Esophagus mucosa (tissue), 1 donor: ENCODE measurements around the gene IFITM2. TPM values are rescaled to one million over a fixed set of nuclear protein-coding genes. Genes with fewer than 3 reads are reported as not detected.
A peak's percentile ranks its signal among the peaks of the same experiment; 100 is the strongest.
"Not testable (repeated sequence)": the region's sequence is repeated elsewhere in the genome, so short reads cannot be mapped to it uniquely, and the experiment has no call there.

Experiments
- ATAC-seq: fragments of 200-7000 bp; cut with Tn5 transposase; one replicate; pipeline ENCODE4 v1.9.1; 2020
- total RNA-seq: library from RNA; stranded (reverse); gene quantifications from one replicate; pipeline ENCODE4 v1.2.4, GENCODE V29; 2023
- donor health status: DM: yes; HTN: yes; CAD: no.

Gene IFITM2
- total RNA-seq, 1 donor from 2014 or later: 94.0 TPM

DNA sequence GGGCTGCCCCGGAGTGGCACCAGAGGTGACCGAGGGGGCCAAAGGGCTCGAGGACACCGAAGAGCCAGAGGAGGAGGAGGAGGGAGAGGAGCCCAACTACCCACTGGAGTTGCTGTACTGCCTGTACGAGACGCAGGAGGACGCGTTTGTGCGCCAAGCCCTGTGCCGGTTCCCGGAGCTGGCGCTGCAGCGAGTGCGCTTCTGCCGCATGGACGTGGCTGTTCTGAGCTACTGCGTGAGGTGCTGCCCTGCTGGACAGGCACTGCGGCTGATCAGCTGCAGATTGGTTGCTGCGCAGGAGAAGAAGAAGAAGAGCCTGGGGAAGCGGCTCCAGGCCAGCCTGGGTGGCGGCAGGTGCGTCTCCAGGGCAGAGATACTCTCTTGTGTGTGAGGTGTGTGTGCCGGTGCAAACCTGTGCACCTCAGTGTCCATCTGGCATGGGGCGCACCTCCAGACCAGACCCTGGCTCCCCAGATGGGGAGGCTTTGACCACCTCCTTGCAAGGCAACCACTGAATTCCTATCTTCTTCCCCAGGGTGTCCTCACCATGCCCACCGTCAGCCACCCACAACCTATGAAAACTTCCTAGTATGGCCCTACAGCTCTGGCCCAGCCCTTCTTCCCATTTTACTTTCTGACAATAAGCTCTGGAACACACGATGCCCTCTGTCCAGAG lies 26.0 kb upstream of the IFITM2 start:
- no peak for ATAC-seq

DNA sequence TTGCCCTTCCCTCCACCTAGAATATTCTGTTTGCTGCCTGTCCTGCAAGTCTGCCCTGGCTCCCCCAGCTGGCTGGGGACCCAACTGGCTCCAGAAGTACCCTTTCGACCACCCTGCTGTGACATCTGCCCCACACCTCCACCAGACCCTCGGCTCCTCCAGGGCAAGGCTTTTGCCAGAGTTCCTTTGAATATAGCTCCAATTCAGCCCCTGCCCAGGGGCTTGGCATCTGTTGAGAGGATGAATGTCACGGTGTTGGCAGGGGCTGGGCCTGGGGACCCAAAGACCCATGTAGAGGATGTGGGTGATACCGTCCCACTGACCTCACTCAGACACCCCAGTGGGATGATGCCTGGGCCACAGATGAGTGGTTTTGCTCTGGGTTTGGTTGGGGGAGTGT lies 25.4 kb upstream of the IFITM2 start:
- ATAC-seq: no peak

DNA sequence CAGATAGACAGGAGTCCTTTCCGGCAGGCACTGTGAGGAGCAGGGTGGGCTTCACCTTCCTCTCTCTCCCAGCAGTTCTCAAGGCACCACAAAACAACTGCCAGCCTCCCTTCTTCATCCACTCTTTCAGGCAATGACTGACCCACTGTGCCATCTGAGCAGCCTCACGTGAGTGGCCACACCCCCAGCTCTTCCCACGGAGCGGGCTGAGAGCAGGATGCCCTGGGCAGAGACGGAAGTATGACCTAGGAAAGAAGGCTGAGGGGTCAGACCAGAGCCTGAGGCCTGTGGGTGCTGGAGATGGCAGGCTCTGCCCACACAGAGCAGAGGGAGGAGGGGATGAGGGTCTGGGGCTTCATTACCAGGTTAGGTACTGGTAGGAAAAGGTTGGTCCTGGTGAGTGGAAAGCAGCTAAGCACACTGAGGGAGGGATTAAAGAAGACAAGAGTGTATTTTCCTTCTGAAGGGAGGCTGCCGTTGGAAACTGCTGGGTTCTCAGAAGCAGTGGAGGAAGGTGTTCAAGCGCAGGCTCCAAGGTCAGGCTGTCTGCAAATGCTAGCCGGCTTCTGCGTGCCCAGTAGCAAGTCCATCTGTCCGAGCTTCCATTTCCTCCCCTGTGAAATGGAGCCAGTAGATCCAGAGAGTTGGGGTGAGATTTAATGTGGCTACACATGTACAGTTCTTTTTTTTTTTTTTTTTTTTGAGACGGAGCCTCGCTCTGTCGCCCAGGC lies 24.8 kb upstream of the IFITM2 start:
- ATAC-seq: no peak

DNA sequence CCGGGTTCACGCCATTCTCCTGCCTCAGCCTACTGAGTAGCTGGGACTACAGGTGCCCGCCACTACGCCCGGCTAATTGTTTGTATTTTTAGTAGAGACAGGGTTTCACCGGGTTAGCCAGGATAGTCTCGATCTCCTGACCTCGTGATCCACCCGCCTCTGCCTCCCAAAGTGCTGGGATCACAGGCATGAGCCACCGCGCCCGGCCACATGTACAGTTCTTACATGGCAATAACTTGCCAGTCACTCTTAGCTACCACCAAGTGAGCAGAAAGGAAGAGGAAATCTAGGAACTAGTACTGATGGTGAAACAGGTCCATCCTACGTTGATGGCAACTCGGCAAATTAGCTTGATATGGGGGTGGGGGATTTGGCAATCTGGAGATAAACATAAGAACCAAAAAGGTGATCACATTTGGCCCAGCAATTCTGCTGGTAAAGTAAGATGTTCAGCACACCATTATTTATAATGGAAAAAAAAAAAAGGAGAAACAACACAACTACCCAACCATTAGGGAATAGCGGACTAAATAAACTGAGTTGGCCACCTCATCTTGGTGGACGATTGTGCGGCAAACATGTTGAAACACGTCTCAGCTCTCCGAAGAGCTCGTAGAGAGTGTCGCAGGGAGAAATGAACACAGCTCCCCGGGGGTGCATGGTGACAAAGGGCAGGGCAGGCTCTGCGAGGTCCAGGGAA lies 24.1 kb upstream of the IFITM2 start:
- ATAC-seq: no peak

DNA sequence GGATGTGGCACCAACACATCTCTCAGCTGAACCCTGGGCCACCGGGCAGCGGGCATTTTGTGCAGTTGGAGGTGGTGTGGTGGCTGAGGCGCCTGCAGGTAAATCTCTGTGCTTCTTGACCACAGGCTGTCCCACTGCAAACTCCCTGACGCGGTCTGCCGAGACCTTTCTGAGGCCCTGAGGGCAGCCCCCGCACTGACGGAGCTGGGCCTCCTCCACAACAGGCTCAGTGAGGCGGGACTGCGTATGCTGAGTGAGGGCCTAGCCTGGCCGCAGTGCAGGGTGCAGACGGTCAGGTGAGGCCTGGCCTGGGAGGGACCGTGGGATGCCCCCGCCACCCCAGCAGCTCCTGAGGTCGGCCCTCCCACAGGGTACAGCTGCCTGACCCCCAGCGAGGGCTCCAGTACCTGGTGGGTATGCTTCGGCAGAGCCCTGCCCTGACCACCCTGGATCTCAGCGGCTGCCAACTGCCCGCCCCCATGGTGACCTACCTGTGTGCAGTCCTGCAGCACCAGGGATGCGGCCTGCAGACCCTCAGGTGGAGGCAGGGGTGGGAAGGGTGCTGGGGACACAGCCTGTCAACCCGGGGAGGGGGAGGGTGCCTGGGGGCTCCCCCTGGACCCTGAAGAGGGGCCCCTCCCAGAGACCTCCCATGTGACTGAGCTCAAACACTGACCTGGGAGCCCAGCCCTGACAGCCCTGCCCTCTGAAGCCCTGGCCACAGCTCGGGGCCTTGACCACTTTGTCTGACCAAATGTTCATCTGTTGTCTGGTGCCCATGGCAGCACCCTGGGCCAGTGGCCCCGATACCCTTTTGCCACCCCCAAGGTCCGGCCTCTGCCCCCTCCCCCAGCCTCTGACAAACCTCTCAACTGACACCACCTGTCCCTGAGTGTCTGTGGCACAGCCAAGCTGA lies 23.3 kb upstream of the IFITM2 start:
- ATAC-seq: no peak

DNA sequence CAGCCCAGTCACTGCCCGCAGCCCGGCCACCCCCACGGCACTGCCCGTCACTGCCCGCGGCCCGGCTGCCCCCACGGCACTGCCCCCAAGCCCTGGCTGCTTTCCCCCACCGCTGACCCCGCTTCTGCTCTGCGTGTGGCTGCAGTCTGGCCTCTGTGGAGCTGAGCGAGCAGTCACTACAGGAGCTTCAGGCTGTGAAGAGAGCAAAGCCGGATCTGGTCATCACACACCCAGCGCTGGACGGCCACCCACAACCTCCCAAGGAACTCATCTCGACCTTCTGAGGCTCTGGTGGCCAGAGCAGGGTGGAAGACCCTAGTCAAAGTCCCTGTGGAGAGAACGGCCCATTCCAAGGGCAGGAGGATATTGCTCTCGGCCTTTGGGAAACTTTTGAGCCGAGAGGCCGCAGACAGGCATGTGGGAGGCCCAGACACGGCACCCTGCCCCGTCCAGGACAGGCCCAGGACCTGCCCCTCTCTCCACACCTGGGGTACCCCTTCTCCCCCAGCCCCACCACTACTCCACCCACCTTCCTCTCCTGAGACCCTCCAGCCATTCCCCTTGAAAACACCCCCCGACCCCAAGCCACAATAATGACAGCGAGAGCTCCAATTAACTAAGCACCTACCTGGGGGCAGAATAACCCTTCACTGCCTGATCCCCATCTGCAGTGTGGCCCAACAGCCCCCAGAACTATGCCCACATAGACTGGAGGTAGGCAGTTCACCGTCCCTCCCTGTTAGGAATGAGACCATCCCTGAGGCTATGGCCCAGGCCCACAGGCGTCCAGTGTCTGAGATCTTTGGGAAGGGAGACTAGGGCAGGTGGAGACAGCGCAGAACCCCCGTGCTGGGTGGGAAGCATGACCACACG lies 22.4 kb upstream of the IFITM2 start:
- ATAC-seq: no peak

DNA sequence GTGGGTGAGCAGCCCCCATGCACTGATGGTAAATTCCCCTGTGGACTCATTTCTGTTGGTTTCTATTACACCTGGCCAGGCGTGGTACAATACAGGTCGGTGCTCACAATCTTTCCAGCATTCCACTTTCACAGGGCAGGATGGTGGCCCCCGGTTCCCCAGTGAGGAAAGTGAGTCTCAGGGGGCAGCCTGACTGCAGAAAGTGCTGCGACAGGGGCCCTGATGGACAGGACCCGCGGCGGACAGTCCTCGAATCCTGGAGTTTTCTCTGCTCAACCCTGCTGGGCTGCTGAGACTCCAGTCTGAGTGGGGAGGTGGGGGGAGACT lies 21.8 kb upstream of the IFITM2 start:
- ATAC-seq: no peak

DNA sequence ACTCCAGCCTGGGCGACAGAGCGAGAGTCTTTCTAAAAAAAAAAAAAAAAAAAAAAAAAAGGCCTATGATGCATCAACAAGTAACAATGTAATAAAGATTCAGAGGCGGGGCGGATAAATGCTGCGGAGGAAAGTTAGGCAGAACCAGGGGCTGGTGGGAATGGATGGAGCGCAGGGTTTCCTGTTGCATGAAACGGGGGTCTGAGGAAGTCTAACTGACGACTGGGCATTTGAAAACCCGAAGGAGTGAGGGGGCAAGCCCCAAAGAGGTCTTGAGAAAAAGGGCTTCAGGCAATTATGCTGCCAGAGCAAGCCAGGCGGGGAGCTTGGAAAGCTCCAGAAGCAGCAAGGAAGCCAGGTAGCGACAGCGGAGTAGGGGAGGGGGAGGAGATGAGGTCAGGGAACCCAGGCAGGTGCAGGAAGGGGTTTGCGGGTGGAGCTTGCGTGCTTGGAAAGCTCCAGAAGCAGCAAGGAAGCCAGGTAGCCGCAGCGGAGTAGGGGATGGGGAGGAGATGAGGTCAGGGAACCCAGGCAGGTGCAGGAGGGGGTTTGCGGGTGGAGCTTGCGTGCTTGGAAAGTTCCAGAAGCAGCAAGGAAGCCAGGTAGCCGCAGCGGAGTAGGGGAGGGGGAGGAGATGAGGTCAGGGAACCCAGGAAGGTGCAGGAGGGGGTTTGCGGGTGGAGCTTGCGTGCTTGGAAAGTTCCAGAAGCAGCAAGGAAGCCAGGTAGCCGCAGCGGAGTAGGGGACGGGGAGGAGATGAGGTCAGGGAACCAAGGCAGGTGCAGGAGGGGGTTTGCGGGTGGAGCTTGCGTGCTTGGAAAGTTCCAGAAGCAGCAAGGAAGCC lies 20.4 kb upstream of the IFITM2 start:
- not testable (repeated sequence) for ATAC-seq

DNA sequence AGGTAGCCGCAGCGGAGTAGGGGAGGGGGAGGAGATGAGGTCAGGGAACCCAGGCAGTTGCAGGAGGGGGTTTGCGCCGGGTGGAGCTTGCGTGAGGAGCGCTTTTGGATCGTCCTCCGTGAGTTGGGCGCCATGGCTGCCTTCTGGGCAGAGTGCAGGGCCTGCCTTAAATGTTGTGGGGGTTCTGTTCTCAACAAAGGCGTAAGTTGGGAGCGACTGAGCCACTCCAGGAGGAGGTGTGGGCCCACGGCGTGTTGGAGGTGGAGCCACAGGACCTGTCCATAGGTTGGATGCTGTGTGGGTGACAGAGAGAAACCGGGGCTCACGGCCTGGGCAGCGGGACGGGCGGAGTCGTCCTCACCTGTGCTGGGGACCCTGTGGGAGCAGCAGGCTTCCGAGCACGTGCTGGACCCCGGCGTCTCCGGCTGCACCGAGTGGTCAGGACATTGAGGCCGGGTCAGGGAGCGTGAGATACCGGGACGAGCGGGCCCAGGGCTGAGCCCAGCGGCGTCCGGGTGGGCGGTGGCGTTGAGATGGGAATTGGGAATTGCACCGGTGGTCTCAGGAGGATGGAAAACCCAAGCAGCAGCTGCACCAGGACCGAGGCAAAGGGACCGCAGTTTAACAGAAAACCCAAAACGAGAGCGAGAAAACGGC lies 19.7 kb upstream of the IFITM2 start:
- ATAC-seq: peak; percentile 6

DNA sequence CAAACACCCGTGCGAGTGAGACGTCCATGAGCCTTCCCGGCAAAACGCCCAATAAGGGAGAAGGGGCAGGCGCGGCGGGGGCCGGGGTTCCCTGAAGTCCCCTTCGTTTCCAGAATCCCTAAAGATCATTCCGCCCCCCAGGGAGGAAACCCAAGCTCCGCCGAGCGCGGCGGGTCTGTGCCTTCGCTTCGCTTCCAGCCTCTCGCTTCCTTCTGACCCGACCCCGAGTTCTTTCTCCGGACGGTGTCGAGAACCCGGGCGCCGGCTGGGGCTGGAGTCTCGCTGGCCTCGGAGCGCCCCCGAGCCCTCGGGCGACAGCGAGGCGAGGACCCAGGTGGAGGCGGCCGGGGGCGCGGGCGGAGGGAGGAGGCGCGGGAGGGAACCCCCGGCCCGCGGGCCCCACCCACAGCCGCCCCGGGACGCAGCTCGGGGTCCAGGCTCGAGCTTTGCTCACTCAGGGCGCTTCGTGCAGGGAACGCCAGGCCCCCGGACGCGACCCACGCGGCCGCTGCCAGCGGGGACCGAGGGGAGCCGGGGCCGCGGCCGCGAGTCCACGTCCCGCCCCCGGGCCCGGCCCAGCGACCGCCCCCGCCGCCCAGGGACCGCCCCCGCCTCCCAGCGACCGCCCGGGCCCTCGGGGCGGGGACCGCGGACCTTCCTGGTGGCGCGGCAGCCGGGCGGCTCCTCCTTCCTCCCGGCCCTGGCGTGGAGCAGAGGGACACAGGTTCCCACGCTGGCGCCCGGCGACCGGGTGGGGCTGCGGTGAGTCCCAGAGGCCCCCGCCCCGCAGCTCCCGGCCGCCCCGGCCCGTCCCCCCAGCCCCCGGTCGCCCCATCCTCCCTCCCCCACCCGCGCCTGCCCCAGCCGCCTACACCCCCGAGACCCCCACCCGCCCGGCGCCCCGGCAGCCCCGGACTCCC lies 18.9 kb upstream of the IFITM2 start, which contains the start of gene PGGHG:
TSS of gene PGGHG (plus strand) at position 649 of the 920 bp plus-strand sequence. CDS start 691 bp downstream, outside the sequence.
- ATAC-seq: peak; percentile 54

DNA sequence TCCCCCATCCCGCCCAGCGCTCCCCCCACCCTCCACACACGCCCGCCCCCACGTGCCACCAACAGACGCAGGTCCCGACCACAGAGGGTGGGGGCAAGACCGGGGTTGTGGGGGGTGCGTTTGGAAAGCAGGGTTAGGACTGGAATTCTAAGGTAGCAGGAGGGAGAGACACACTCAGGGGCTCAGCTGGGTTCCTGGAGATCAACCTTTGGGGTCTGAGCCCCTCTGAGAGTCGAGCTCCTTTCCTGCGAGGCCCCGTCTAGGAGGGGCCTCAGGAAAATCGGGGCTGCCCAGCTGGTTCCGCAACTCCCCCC lies 18.3 kb upstream of the IFITM2 start:
- ATAC-seq: no peak

DNA sequence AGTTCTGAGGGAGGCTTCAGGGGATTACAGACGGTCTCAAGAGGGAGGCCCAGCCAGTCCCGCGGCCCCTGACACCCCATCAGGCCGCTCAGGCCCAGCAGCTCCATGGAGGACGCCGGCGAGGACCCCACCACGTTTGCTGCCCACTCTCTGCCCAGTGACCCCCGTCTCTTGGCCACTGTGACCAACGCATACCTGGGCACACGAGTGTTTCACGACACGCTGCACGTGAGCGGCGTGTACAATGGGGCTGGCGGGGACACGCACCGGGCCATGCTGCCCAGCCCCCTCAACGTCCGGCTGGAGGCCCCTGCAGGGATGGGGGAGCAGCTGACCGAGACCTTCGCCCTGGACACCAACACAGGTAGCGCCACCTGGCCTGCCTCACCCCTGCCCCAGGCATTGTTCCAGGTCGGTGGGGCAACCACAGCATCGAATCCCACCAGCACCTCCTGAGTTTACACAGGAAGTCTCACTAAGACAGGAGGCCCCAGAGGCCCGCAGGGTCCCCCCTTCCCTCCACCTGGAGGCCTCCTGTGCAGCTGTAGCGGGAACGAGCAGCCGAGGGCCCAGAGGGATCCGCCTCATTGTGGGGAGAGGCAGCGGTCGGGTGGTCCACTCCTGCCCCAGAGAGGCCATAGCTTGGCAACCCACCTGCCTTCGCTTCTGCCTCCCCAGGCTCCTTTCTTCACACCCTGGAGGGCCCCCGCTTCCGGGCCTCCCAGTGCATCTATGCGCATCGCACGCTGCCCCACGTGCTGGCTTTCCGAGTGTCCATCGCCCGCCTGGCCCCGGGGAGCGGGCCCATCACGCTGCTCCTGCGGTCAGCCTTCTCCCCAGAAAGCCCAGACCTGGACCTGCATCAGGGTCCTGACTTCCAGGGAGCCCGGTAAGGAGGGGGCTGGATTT lies 17.6 kb upstream of the IFITM2 start:
- no peak for ATAC-seq

DNA sequence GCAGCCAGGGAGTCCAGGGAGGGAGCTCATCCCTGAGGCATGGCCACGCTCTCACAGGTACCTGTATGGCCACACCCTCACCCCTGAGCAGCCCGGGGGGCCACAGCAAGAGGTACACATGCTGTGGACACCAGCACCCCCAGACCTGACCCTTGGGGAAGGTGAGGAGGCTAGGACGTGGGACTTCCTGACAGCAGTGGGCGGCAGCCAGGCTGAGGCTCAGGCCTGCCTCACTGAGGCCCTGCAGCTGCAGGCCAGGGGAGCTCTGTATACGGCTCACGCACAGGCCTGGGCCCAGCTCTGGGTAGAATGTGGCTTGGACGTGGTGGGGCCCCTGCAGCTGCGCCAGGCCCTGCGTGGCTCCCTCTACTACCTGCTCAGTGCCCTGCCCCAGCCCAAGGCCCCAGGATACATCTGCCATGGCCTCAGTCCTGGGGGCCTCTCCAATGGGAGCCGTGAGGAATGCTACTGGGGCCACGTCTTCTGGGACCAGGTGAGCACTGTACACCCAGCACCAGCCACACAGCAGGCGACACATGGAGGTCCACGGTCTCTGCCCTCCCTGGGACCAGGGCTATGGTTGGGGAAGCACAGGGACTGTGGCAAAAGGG lies 16.9 kb upstream of the IFITM2 start:
- no peak for ATAC-seq

DNA sequence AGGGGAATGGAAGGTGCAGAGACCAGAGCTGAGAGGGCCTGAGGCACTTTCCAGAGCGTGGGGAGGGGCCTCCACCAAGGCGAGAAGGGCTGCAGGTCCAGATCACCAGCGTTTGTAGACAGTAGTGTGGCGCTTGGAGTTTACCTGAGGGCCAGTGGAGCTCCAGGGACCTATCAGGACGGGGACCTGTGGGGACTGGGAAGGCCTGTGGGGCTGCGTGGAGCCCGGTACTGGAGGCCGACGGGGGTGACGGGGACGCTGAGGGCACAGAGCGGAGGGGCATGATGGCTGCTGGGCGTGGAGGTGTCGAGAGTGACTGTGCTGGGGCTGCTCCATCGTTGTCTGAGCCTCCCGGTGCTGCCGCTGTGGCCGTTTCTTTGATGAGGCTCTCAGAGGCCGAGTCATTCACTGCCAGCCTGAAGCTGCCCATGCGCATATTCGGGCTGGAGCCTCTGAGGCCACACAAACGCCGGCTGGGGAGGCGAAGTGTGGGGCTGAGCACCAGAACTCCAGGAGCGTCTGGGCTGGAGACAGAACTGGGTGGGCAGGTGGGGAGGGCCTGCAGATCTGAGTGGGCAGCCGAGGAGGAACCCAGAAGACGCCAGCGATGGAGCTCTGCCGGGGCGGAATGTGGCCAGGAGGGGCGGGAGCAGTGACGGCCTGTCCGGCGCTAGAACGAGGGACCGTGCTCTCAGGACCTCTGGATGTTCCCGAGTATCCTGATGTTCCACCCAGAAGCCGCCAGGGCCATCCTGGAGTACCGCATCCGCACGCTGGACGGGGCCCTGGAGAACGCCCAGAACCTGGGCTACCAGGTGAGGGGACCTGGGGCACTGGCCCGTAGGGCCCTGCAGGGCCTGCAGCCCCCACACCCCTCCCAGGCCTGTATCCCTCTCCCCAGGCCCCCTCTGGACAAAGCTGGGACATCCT lies 16.1 kb upstream of the IFITM2 start:
- ATAC-seq: no peak

DNA sequence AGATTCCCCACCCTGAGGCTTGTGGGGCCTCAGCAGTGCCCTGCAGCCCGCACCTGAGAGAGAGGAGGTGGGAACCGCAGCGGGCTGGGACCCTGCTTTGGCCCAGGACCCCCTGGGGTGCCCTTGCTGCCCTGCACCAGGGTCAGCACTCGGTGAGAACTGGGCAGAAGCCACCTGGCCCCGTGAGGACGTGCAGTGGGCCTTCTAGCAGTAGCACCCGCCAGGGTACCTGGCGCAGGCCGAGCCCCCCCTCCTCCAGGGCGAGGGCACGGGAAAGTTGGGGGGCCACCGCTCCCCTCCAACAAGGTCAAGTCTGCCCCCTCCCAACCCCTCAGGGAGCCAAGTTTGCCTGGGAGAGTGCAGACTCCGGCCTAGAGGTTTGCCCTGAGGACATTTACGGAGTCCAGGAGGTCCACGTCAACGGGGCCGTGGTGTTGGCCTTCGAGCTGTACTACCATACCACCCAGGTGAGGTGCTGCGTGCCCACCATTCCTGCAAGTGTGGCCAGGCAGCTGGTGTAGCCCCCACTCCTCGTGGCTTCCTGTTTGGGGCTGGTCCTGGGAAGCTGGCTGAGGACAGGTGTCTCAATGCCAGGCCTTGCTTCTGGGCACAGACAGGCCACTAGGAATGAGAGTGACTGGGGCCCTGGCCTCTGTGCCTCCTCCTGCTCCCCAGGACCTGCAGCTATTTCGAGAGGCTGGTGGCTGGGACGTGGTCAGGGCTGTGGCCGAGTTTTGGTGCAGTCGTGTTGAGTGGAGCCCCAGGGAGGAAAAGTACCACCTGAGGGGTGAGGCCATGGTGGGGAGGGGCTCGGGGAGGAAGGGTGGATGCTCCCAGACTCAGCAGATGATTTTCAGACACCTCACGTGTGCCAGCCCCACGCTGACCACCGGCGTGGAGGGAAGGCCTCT lies 15.2 kb upstream of the IFITM2 start:
- ATAC-seq: no peak
